Tibial nerve (tissue), 4 donors: ENCODE results near the gene GNB5. TPM values are rescaled to one million over a fixed set of nuclear protein-coding genes. Genes with fewer than 3 reads are reported as not detected.

Experiments
- DNase-seq, 2 donors: peaks; one replicate each; pipeline ENCODE4 v3.0.0-alpha.2; 2019; ENCODE audit warnings: low spot score in 2 of 2
- H3K27ac ChIP-seq, 4 donors: fragments of 200-600 bp; sonication (generic) in 3 of 4; one replicate each; pipeline ENCODE4 v1.5.1; 2017 to 2019; ENCODE audit warnings: mild to moderate bottlenecking in 1 of 4
- H3K27me3 ChIP-seq, 2 donors: fragments of 200-600 bp; sonication (generic) in 1 of 2; one replicate each; pipeline versions ENCODE4 v1.5.1 to v1.6.0; 2017 to 2019
- H3K36me3 ChIP-seq, 3 donors: fragments of 200-600 bp; sonication (generic); one replicate each; pipeline ENCODE4 v1.5.1; 2018 to 2019
- H3K4me1 ChIP-seq, 4 donors: fragments of 200-600 bp; sonication (generic) in 3 of 4; one replicate each; pipeline ENCODE4 v1.5.1; 2017 to 2019
- H3K4me3 ChIP-seq, 4 donors: fragments of 200-600 bp; sonication (generic) in 3 of 4; one replicate each; pipeline ENCODE4 v1.5.1; 2017 to 2019; ENCODE audit warnings: mild to moderate bottlenecking in 1 of 4, moderate library complexity in 1 of 4
- H3K9me3 ChIP-seq, 4 donors: fragments of 200-600 bp; sonication (generic) in 3 of 4; one replicate each; pipeline ENCODE4 v1.5.1; 2017 to 2019
- CTCF ChIP-seq, 5 experiments: fragments of 200-600 bp in 3 of 5; fragments of 450-650 bp in 2 of 5; sonication (generic) in 3 of 5; IDR thresholded peaks; one replicate each; pipeline ENCODE4 v1.5.1; 2016 to 2019; ENCODE audit warnings: antibody characterized with exemption in 5 of 5, mild to moderate bottlenecking in 3 of 5, moderate library complexity in 2 of 5
- EP300 ChIP-seq, 2 donors: sonication (generic); formaldehyde crosslinking; IDR thresholded peaks; one replicate each; pipeline ENCODE4 v1.6.1; 2017; ENCODE audit warnings: antibody characterized with exemption in 2 of 2, mild to moderate bottlenecking in 1 of 2
- POLR2A ChIP-seq, 2 donors: fragments of 450-650 bp; IDR thresholded peaks; one replicate each; pipeline ENCODE4 v1.6.1; 2017; ENCODE audit warnings: antibody characterized with exemption in 2 of 2, mild to moderate bottlenecking in 2 of 2, moderate library complexity in 2 of 2
- WGBS, 2 donors: methylation state at CpG; one replicate each; pipeline ENCODE4 v1.1.5; 2018; 5-methylcytosine and 5-hydroxymethylcytosine counted together
- total RNA-seq, 4 donors: library from RNA; depleted of rRNA; stranded (reverse); fragments of >200 nt; gene quantifications; one replicate each; pipeline ENCODE4 v1.1.0, GENCODE V29; 2016

Gene GNB5
- total RNA-seq, 4 donors from 2014 or later, result 5.5 to 24.1 (median 16.4) TPM

- no peak for DNase-seq
- H3K9me3 ChIP-seq, result no peaks in the 10 kb centered on the region
- TF ChIP-seq CTCF (IDR thresholded peaks at IDR 0.05) (no peak), POLR2A (IDR thresholded peaks at IDR 0.05) (no peak), EP300 (IDR thresholded peaks at IDR 0.05) (no peak)
- no peaks in the 10 kb centered on the region for H3K4me1 ChIP-seq
- no peaks in the 10 kb centered on the region for H3K27me3 ChIP-seq
- WGBS, 2 donors, result 85 to 86% methylated on average over 8 of the region's 8 CpGs
- no peak overlapping the region for H3K4me3 ChIP-seq
- H3K36me3 ChIP-seq, result no peaks in the 10 kb centered on the region
- no peak overlapping the region for H3K27ac ChIP-seq
Measured at GRCh38 chr15:52225230-52225629, 34.0 kb upstream of the GNB5 start.

GRCh38 chr15:52224211-52224610 is 33.0 kb upstream of the GNB5 start:
- Histone ChIP-seq H3K36me3 (no peaks in the 10 kb centered on the region), H3K27ac (no peak overlapping the region), H3K4me1 (no peaks in the 10 kb centered on the region), H3K9me3 (no peaks in the 10 kb centered on the region), H3K4me3 (no peak overlapping the region), H3K27me3 (no peaks in the 10 kb centered on the region)
- no peak for TF ChIP-seq EP300 (IDR thresholded peaks at IDR 0.05)
- TF ChIP-seq CTCF (IDR thresholded peaks at IDR 0.05), result no peak
- no peak for TF ChIP-seq POLR2A (IDR thresholded peaks at IDR 0.05)
- WGBS, 2 donors, result 90% methylated on average over 4 of the region's 4 CpGs
- DNase-seq, result no peak

GRCh38 chr15:52221730-52222129 is 30.5 kb upstream of the GNB5 start:
- Histone ChIP-seq H3K4me3 (peak overlapping the region in 1 of 4 donors; percentile 23), H3K36me3 (no peaks in the 10 kb centered on the region), H3K4me1 (no peaks in the 10 kb centered on the region), H3K27ac (peak overlapping the region in 1 of 4 donors; percentile 51), H3K9me3 (no peaks in the 10 kb centered on the region), H3K27me3 (no peaks in the 10 kb centered on the region)
- no peak for DNase-seq
- 84 to 86% methylated on average over 5 of the region's 5 CpGs for WGBS, 2 donors
- TF ChIP-seq EP300 (IDR thresholded peaks at IDR 0.05) (no peak), CTCF (IDR thresholded peaks at IDR 0.05) (no peak), POLR2A (IDR thresholded peaks at IDR 0.05) (no peak)

- no peak for TF ChIP-seq EP300 (IDR thresholded peaks at IDR 0.05)
- TF ChIP-seq POLR2A (IDR thresholded peaks at IDR 0.05), result no peak
- no peak for TF ChIP-seq CTCF (IDR thresholded peaks at IDR 0.05)
Measured at GRCh38 chr15:52220937-52221660, 29.9 kb upstream of the GNB5 start.

GRCh38 chr15:52220251-52220650 is 29.1 kb upstream of the GNB5 start:
- no peak for DNase-seq
- WGBS, 2 donors, result 89 to 99% methylated on average over 6 of the region's 6 CpGs

More at GRCh38 chr15:52220937-52221660, 29.9 kb upstream of the GNB5 start:
- Histone ChIP-seq H3K36me3 (no peaks in the 10 kb centered on the region), H3K27ac (peak overlapping the region in 1 of 4 donors; percentile 51), H3K4me1 (no peaks in the 10 kb centered on the region), H3K27me3 (no peaks in the 10 kb centered on the region), H3K4me3 (peak overlapping the region in 1 of 4 donors; percentile 23), H3K9me3 (no peaks in the 10 kb centered on the region)
- WGBS, 2 donors, result 79 to 82% methylated on average over 7 of the region's 7 CpGs
- no peak for DNase-seq

More at GRCh38 chr15:52220251-52220650, 29.1 kb upstream of the GNB5 start:
- Histone ChIP-seq H3K27ac (no peak overlapping the region), H3K4me1 (no peaks in the 10 kb centered on the region), H3K9me3 (no peaks in the 10 kb centered on the region), H3K36me3 (no peaks in the 10 kb centered on the region), H3K4me3 (no peak overlapping the region), H3K27me3 (no peaks in the 10 kb centered on the region)
- TF ChIP-seq EP300 (IDR thresholded peaks at IDR 0.05), result no peak
- no peak for TF ChIP-seq POLR2A (IDR thresholded peaks at IDR 0.05)
- TF ChIP-seq CTCF (IDR thresholded peaks at IDR 0.05), result no peak
